ENCODE measurements around the gene SORCS3. TPM values are rescaled to one million over a fixed set of nuclear protein-coding genes. Genes with fewer than 3 reads are reported as not detected.

The SORCS3 gene
- total RNA-seq, 4 donors from 2014 or later = 0.26 to 0.50 (median 0.41) TPM

DNA sequence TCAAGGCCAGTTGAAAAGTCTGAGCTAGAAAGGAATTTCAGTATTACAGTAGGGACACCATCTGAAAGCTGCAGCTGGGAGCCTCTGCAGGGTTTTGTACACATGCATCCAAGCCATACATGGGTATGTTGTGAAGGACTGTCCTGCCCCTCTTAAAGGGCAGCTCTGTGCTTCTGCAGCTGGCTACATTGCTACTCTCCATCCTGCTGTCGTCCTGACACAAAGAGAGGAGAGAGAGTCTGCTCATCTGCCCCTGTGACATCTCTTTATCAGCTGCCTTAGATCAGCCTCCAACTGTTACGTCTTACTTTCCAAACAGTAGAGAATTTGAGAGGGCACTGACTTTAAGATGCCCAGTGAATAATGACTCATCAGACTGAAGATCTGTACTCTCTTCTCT lies 602.7 kb downstream of the SORCS3 start:
- TF ChIP-seq, protein P1, sequence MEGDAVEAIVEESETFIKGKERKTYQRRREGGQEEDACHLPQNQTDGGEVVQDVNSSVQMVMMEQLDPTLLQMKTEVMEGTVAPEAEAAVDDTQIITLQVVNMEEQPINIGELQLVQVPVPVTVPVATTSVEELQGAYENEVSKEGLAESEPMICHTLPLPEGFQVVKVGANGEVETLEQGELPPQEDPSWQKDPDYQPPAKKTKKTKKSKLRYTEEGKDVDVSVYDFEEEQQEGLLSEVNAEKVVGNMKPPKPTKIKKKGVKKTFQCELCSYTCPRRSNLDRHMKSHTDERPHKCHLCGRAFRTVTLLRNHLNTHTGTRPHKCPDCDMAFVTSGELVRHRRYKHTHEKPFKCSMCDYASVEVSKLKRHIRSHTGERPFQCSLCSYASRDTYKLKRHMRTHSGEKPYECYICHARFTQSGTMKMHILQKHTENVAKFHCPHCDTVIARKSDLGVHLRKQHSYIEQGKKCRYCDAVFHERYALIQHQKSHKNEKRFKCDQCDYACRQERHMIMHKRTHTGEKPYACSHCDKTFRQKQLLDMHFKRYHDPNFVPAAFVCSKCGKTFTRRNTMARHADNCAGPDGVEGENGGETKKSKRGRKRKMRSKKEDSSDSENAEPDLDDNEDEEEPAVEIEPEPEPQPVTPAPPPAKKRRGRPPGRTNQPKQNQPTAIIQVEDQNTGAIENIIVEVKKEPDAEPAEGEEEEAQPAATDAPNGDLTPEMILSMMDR (IDR thresholded peaks at IDR 0.05) = no peak
- TF ChIP-seq POLR2AphosphoS5 (IDR thresholded peaks at IDR 0.05) (no peak), POLR2A (IDR thresholded peaks at IDR 0.05; ENCODE audit: low read depth) (no peak), EP300 (IDR thresholded peaks at IDR 0.05) (no peak)
- Histone ChIP-seq H3K27ac (replicated peaks in 1 of 4) (no peak overlapping the region), H3K36me3 (no peaks in the 10 kb centered on the region), H3K27me3 (no peaks in the 10 kb centered on the region), H3K4me1 (peaks cover 0 to 10% (median 7%) of the 10 kb centered on the region in 4 donors), H3K9me3 (no peaks in the 10 kb centered on the region), H3K4me3 (no peak overlapping the region)
- WGBS = 53% methylated on average over 2 of the region's 2 CpGs
- DNase-seq (ENCODE audit: extremely low spot score) = peak; percentile 68
- intact Hi-C loops (cut with DNase I) = no loop called here

DNA sequence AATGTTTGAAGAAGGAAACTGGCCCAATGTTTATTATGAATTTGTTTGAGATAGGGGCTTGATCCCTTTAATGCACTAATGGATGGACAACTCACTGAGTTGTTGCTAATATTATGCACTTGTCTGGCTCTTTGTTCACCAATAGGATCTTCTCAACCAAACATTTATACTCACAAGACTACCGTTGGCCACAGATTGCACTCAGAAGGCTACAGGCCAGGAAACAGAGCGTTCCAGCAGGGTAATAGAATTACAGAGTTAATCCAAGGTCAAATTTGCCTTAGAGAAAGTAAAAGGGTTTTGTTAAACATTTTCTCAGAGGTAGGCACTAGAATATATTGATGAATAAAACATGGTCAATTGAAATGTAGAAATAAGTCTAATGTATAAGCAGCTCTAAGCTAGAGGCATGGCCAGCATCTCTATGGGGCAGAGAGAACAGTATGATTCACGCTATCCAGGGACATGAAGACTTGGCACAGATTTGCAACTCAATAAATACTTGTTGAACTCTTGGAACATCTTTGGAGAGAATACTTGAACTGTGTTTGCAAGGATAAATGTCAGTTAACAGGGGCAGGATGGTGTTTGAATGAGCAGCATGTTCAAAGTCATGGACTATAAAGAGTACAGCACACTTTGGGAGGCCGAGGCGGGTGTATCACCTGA lies 606.9 kb downstream of the SORCS3 start:
- Histone ChIP-seq H3K27me3 (no peaks in the 10 kb centered on the region), H3K36me3 (no peaks in the 10 kb centered on the region), H3K27ac (replicated peaks in 1 of 4) (no peak overlapping the region), H3K4me3 (no peak overlapping the region), H3K4me1 (peaks cover 0 to 21% (median 16%) of the 10 kb centered on the region in 4 donors), H3K9me3 (no peaks in the 10 kb centered on the region)
- TF ChIP-seq POLR2AphosphoS5 (IDR thresholded peaks at IDR 0.05) = no peak
- TF ChIP-seq POLR2A (IDR thresholded peaks at IDR 0.05; ENCODE audit: low read depth) = no peak
- TF ChIP-seq EP300 (IDR thresholded peaks at IDR 0.05) = no peak
- TF ChIP-seq, protein P1 (IDR thresholded peaks at IDR 0.05) = no peak
- 62% methylated on average over 5 of the region's 5 CpGs for WGBS
- DNase-seq (ENCODE audit: extremely low spot score) = no peak
- intact Hi-C loops (cut with DNase I) = no loop called here

DNA sequence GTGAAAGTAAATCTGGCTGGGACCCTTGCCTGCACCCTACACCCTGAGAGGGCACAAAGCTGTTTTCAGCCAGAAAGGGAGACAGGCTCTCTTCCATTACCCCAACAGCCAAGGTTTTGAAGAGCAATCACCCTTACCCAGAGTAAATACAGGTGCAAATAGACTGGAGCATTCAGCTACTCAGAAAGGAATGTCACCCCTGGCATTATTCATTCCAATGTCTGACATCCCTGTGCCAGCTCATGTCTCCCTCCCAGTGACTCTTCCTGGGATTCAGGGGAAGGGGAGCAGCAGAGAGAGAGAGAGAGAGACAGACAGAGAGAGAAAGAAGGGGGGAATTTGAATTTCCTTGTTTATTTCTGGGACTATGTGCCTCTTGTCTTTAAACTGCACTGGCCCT lies 611.8 kb downstream of the SORCS3 start:
- TF ChIP-seq POLR2A (IDR thresholded peaks at IDR 0.05; ENCODE audit: low read depth) (no peak), EP300 (IDR thresholded peaks at IDR 0.05) (no peak), POLR2AphosphoS5 (IDR thresholded peaks at IDR 0.05) (no peak)
- TF ChIP-seq, protein P1 (IDR thresholded peaks at IDR 0.05) = no peak
- intact Hi-C loops (cut with DNase I) = no loop called here
- H3K27ac ChIP-seq (replicated peaks in 1 of 4) = no peak overlapping the region
- H3K27me3 ChIP-seq = no peaks in the 10 kb centered on the region
- H3K4me1 ChIP-seq = peaks cover 0 to 23% (median 15%) of the 10 kb centered on the region in 4 donors
- no peak for DNase-seq (ENCODE audit: extremely low spot score)
- no peaks in the 10 kb centered on the region for H3K36me3 ChIP-seq
- no peak overlapping the region for H3K4me3 ChIP-seq
- H3K9me3 ChIP-seq = no peaks in the 10 kb centered on the region

DNA sequence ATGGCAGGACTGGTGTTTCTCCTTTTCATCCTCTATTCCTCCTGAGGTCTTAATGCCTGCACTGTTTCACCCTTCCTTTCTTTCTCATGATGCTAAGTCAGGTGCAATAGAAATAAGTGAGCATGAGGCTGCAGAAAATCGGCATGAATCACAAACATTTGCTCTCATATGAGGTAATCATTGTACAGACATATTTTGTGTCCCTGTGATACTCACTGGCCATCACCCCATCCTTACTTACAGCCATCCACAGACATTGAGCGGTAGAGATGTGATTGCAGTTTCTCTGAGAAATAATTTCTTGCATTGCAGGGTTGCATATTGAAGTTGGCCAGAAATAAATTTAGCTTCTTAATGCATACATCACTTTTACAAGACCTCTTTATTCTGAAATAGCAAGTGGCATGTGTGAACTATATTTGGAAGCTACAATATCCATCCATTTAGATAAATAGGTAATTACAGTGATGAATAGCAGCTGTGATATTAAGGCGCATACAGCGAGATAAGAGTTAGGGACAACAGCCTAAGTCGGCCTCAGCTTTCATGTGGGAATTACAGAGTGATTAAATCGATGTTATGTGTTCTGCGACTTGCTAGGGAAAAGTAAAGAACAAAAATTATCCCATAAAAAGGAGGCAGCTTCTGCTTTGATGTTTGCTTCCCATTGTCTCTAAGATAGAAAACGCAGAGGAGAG lies 612.6 kb downstream of the SORCS3 start:
- WGBS = 78% methylated on average over 8 of the region's 8 CpGs
- TF ChIP-seq, protein P1 (IDR thresholded peaks at IDR 0.05) = no peak
- TF ChIP-seq POLR2A (IDR thresholded peaks at IDR 0.05; ENCODE audit: low read depth) = no peak
- Histone ChIP-seq H3K9me3 (no peaks in the 10 kb centered on the region), H3K27ac (replicated peaks in 1 of 4) (no peak overlapping the region), H3K4me3 (no peak overlapping the region), H3K36me3 (no peaks in the 10 kb centered on the region), H3K4me1 (peaks cover 0 to 17% (median 9%) of the 10 kb centered on the region in 4 donors), H3K27me3 (no peaks in the 10 kb centered on the region)
- DNase-seq (ENCODE audit: extremely low spot score) = peak; percentile 45
- intact Hi-C loops (cut with DNase I) = no loop called here

Data from esophagus muscularis mucosa (tissue), 4 donors.